HepG2 (cell line): ENCODE data around the gene PAIP1. TPM values are rescaled to one million over a fixed set of nuclear protein-coding genes. Genes with fewer than 3 reads are reported as not detected.

ENCODE experiments used
- AGO2 ChIP-seq: fragments of 200-400 bp; formaldehyde crosslinking; optimal IDR thresholded peaks from 2 replicates; pipeline ENCODE3; 2017; ENCODE audit warnings: mild to moderate bottlenecking, low read depth, low read length, moderate library complexity
- AHDC1 ChIP-seq: sonication (generic); formaldehyde crosslinking; IDR thresholded peaks from 2 replicates; pipeline ENCODE4 v1.5.1; 2020; ENCODE audit warnings: mild to moderate bottlenecking, missing genetic modification reagents, borderline replicate concordance
- ARID2 ChIP-seq: sonication (generic); formaldehyde crosslinking; IDR thresholded peaks from 2 replicates; pipeline ENCODE4 v1.8.1; 2022; ENCODE audit warnings: mild to moderate bottlenecking, missing genetic modification reagents, borderline replicate concordance
- ATF7-NPFF ChIP-seq: sonication (generic); formaldehyde crosslinking; IDR thresholded peaks from 2 replicates; pipeline ENCODE4 v1.8.1; 2023; ENCODE audit warnings: mild to moderate bottlenecking, low read depth, missing genetic modification reagents, moderate library complexity
- CCDC6 ChIP-seq: sonication (generic); formaldehyde crosslinking; IDR thresholded peaks from 2 replicates; pipeline ENCODE4 v1.8.1; 2022; ENCODE audit warnings: mild to moderate bottlenecking, missing genetic modification reagents, moderate library complexity
- GFI1 ChIP-seq: sonication (generic); formaldehyde crosslinking; IDR thresholded peaks from 2 replicates; pipeline ENCODE4 v1.5.0; 2020; ENCODE audit warnings: missing genetic modification reagents, mild to moderate bottlenecking, borderline replicate concordance
- GMEB1 ChIP-seq: sonication (generic); formaldehyde crosslinking; IDR thresholded peaks from 2 replicates; pipeline ENCODE4 v1.5.1; 2020; ENCODE audit warnings: missing genetic modification reagents, mild to moderate bottlenecking, borderline replicate concordance
- HOXA7 ChIP-seq: sonication (generic); formaldehyde crosslinking; IDR thresholded peaks from 2 replicates; pipeline ENCODE4 v1.8.1; 2022; ENCODE audit warnings: mild to moderate bottlenecking, missing genetic modification reagents, moderate library complexity
- NR2F2 ChIP-seq: IDR thresholded peaks from 2 replicates; pipeline ENCODE4 v1.6.1; 2012; ENCODE audit warnings: low read depth, inconsistent platforms, borderline replicate concordance
- PHB2 ChIP-seq: fragments of 450-650 bp; IDR thresholded peaks from 2 replicates; pipeline ENCODE4 v1.6.1; 2018; ENCODE audit not compliant: partially characterized antibody
- POLR2G ChIP-seq: fragments of 200-400 bp; formaldehyde crosslinking; IDR thresholded peaks from 2 replicates; pipeline ENCODE4 v1.6.1; 2018; ENCODE audit warnings: mild to moderate bottlenecking, low read depth, low read length, moderate library complexity
- RAD21 ChIP-seq: fragments of 450-650 bp; formaldehyde crosslinking; IDR thresholded peaks from 2 replicates; pipeline ENCODE4 v1.5.0; 2020; ENCODE audit warnings: mild to moderate bottlenecking
- REXO4 ChIP-seq: sonication (generic); formaldehyde crosslinking; IDR thresholded peaks from 2 replicates; pipeline ENCODE4 v1.8.0; 2022; ENCODE audit warnings: missing genetic modification reagents, mild to moderate bottlenecking, borderline replicate concordance
- THAP11 ChIP-seq: IDR thresholded peaks from 2 replicates; pipeline ENCODE4 v1.6.1; 2016; ENCODE audit warnings: missing biosample characterization, missing genetic modification reagents
- ZFAT ChIP-seq: sonication (generic); formaldehyde crosslinking; conservative IDR thresholded peaks from 2 replicates; pipeline ENCODE4 v1.8.1; 2023; ENCODE audit warnings: missing genetic modification reagents, inconsistent platforms
- ZNF124 ChIP-seq: sonication (generic); formaldehyde crosslinking; IDR thresholded peaks from 2 replicates; pipeline ENCODE4 v1.4.0; 2020; ENCODE audit warnings: missing genetic modification reagents
- ZNF160 ChIP-seq: sonication (generic); formaldehyde crosslinking; IDR thresholded peaks from 2 replicates; pipeline ENCODE4 v1.8.0; 2022; ENCODE audit warnings: mild to moderate bottlenecking, inconsistent platforms, missing genetic modification reagents
- ZNF614 ChIP-seq: IDR thresholded peaks from 2 replicates; pipeline ENCODE4 v1.6.1; 2018; ENCODE audit warnings: missing biosample characterization, missing genetic modification reagents, inconsistent platforms, borderline replicate concordance
- ZSCAN9 ChIP-seq: IDR thresholded peaks from 2 replicates; pipeline ENCODE4 v1.6.1; 2016; ENCODE audit warnings: borderline replicate concordance
- polyA plus RNA-seq, 8 experiments: library from polyadenylated mRNA; depleted of rRNA in 3 of 8; stranded (reverse) in 7 of 8; unstranded in 1 of 8; fragments of >200 nt; fragmentation: Illumina TruSeq in 4 of 8; extraction: Trizol in 4 of 8; gene quantifications; 2 replicates each; pipeline versions ENCODE4 v1.2.1 to v1.2.3, GENCODE V29; 2011 to 2016; ENCODE audit warnings: low read depth in 4 of 8, missing spikeins in 1 of 8, mixed read lengths in 1 of 8; ENCODE audit not compliant: insufficient read depth in 1 of 8
- total RNA-seq, 5 experiments: library from RNA; depleted of rRNA; stranded (reverse); fragments of >200 nt; fragmentation: Illumina TruSeq; extraction: Trizol; gene quantifications; 2 replicates each; pipeline ENCODE4 v1.2.3, GENCODE V29; 2016; ENCODE audit warnings: low read depth in 1 of 5

PAIP1 gene
- total and polyA plus RNA-seq, 2 of the 13 experiments (the other 11 are each of a cell fraction or from before 2014, with no cell fraction given), result 96.6 to 116 TPM

- peak; percentile 30; the same call in 1 of the 2 replicates for TF ChIP-seq NR2F2
- TF ChIP-seq ZNF124 (CRISPR knock-in tag), result 0 out of 2 replicates have a peak, but pooled peaks have one; percentile 14
- peak; percentile 74; the same call in 1 of the 2 replicates for TF ChIP-seq ATF7-NPFF (CRISPR knock-in tag)
- TF ChIP-seq AHDC1 (CRISPR knock-in tag), result peak; percentile 41; the same call in 1 of the 2 replicates
- TF ChIP-seq ARID2 (CRISPR knock-in tag), result 0 out of 2 replicates have a peak, but pooled peaks have one; percentile 40
- peak; percentile 91 for TF ChIP-seq AGO2
- TF ChIP-seq ZSCAN9 (CRISPR knock-in tag), result peak; percentile 49; the same call in 1 of the 2 replicates
- 0 out of 2 replicates have a peak, but pooled peaks have one; percentile 40 for TF ChIP-seq REXO4
- peak; percentile 78 for TF ChIP-seq POLR2G
- peak; percentile 14; the same call in 1 of the 2 replicates for TF ChIP-seq ZNF614 (CRISPR knock-in tag)
- TF ChIP-seq ZNF160 (CRISPR knock-in tag), result no peak
- TF ChIP-seq HOXA7 (CRISPR knock-in tag), result 0 out of 2 replicates have a peak, but pooled peaks have one; percentile 19
- TF ChIP-seq GMEB1 (CRISPR knock-in tag), result peak; percentile 23; the same call in 1 of the 2 replicates
- peak; percentile 48 for TF ChIP-seq RAD21 (CRISPR knock-in tag)
- peak; percentile 28; the same call in 1 of the 2 replicates for TF ChIP-seq GFI1 (CRISPR knock-in tag)
- no peak for TF ChIP-seq ZFAT (CRISPR knock-in tag)
- peak; percentile 77 for TF ChIP-seq THAP11 (CRISPR knock-in tag)
- TF ChIP-seq CCDC6 (CRISPR knock-in tag), result no peak; the same call in 1 of the 2 replicates
- TF ChIP-seq PHB2, result no peak
Observed at GRCh38 chr5:43556857-43557542, at the start of gene PAIP1 (continued).
